Spinal cord (tissue), 10 donors: Measurements from ENCODE around the gene ANAPC15. TPM values are rescaled to one million over a fixed set of nuclear protein-coding genes. Genes with fewer than 3 reads are reported as not detected.
A peak's percentile ranks its signal among the peaks of the same experiment; 100 is the strongest.

ENCODE experiments used
- DNase-seq, 6 donors: peaks; one replicate each; pipeline versions ENCODE4 v3.0.0 to v3.0.0-alpha.2; 2013 to 2015; ENCODE audit warnings: low spot score in 6 of 6, low read depth in 4 of 6
- H3K27ac ChIP-seq: one replicate; pipeline ENCODE4 v1.5.1; 2013; ENCODE audit warnings: low read depth, low read length, control low read depth
- H3K27me3 ChIP-seq: one replicate; pipeline ENCODE4 v1.6.1; 2013; ENCODE audit warnings: low read length; ENCODE audit not compliant: control insufficient read depth, insufficient read depth
- H3K36me3 ChIP-seq: one replicate; pipeline ENCODE4 v1.6.1; 2013; ENCODE audit warnings: low read length; ENCODE audit not compliant: control insufficient read depth, insufficient read depth
- H3K4me1 ChIP-seq: one replicate; pipeline ENCODE4 v1.6.1; 2013; ENCODE audit warnings: low read length; ENCODE audit not compliant: control insufficient read depth, insufficient read depth
- H3K4me3 ChIP-seq: one replicate; pipeline ENCODE4 v1.5.1; 2013; ENCODE audit warnings: low read depth, low read length, control low read depth
- H3K9me3 ChIP-seq: one replicate; pipeline ENCODE4 v1.6.1; 2013; ENCODE audit warnings: low read length; ENCODE audit not compliant: control insufficient read depth, insufficient read depth
- WGBS: methylation state at CpG from one replicate; pipeline ENCODE4 v1.1.5; 2013; ENCODE audit warnings: missing lambda C conversion rate; ENCODE audit not compliant: insufficient coverage; 5-methylcytosine and 5-hydroxymethylcytosine counted together
- polyA plus RNA-seq, 2 donors: library from polyadenylated mRNA; unstranded; fragments of 120-200 nt; gene quantifications; one replicate each; pipeline ENCODE4 v1.2.1, GENCODE V29; 2013; ENCODE audit not compliant: insufficient read length in 2 of 2
- total RNA-seq, 2 donors: library from RNA; depleted of rRNA in 1 of 2; stranded (reverse); fragments of 120-200 nt in 1 of 2; fragments of >200 nt in 1 of 2; gene quantifications; one replicate each; pipeline versions ENCODE4 v1.2.3 to v1.2.4, GENCODE V29; 2013 to 2014
- donor health status: healthy.

ANAPC15 gene
- total and polyA plus RNA-seq, 4 donors = 10.0 to 54.8 (median 46.2) TPM

- Histone ChIP-seq H3K27me3 (no peaks in the 10 kb centered on the region), H3K36me3 (no peaks in the 10 kb centered on the region), H3K4me1 (peaks cover 14% of the 10 kb centered on the region), H3K27ac (peak within 1 kb of the TSS; percentile 92), H3K4me3 (peak within 1 kb of the TSS; percentile 91), H3K9me3 (no peaks in the 10 kb centered on the region)
- DNase-seq = peak; percentile 98 to 100 (median 100)
- under 1% methylated on average over 53 of the region's 60 CpGs for WGBS
Measured at GRCh38 chr11:72080326-72081183, 31.9 kb downstream of the ANAPC15 start, which contains the start of the genes LRRC51 and NUMA1. Gene LRRC51, plus strand, starts transcription at chr11:72080850. Its CDS starts 8,234 bp downstream, at chr11:72089084. Gene NUMA1, minus strand, starts transcription at chr11:72080542. Its CDS starts 44,599 bp downstream, at chr11:72035943.

GRCh38 chr11:72079819-72080325 lies 32.6 kb downstream of the ANAPC15 start:
- DNase-seq = no peak
- Histone ChIP-seq H3K27ac (peak overlapping the region; percentile 92), H3K9me3 (no peaks in the 10 kb centered on the region), H3K4me3 (peak overlapping the region; percentile 91), H3K36me3 (no peaks in the 10 kb centered on the region), H3K4me1 (peaks cover 14% of the 10 kb centered on the region), H3K27me3 (no peaks in the 10 kb centered on the region)
- 0% methylated on average over 5 of the region's 16 CpGs for WGBS

- no peaks in the 10 kb centered on the region for H3K9me3 ChIP-seq
- WGBS = 100% methylated on average over 1 of the region's 6 CpGs
- no peak overlapping the region for H3K4me3 ChIP-seq
- no peaks in the 10 kb centered on the region for H3K36me3 ChIP-seq
- no peak for DNase-seq
- H3K27me3 ChIP-seq = no peaks in the 10 kb centered on the region
- no peak overlapping the region for H3K27ac ChIP-seq
- peaks cover 14% of the 10 kb centered on the region for H3K4me1 ChIP-seq
Measured at GRCh38 chr11:72078477-72078876, 34.0 kb downstream of the ANAPC15 start.

- Histone ChIP-seq H3K4me1 (peaks cover 14% of the 10 kb centered on the region), H3K27ac (no peak overlapping the region), H3K4me3 (no peak overlapping the region), H3K27me3 (no peaks in the 10 kb centered on the region), H3K36me3 (no peaks in the 10 kb centered on the region), H3K9me3 (no peaks in the 10 kb centered on the region)
- DNase-seq = no peak
- 83% methylated on average over 2 of the region's 4 CpGs for WGBS
Measured at GRCh38 chr11:72075756-72076155, 36.7 kb downstream of the ANAPC15 start.

GRCh38 chr11:72075109-72075508 lies 37.4 kb downstream of the ANAPC15 start:
- peaks cover 17% of the 10 kb centered on the region for H3K4me1 ChIP-seq
- H3K4me3 ChIP-seq = no peak overlapping the region
- no peaks in the 10 kb centered on the region for H3K36me3 ChIP-seq
- no peaks in the 10 kb centered on the region for H3K9me3 ChIP-seq
- 50% methylated on average over 1 of the region's 1 CpG for WGBS
- H3K27me3 ChIP-seq = no peaks in the 10 kb centered on the region
- no peak overlapping the region for H3K27ac ChIP-seq
- DNase-seq = peak in 1 of 6 donors; percentile 53

- Histone ChIP-seq H3K9me3 (no peaks in the 10 kb centered on the region), H3K36me3 (peaks cover 3% of the 10 kb centered on the region), H3K27ac (peak overlapping the region; percentile 29), H3K4me3 (no peak overlapping the region), H3K4me1 (peaks cover 9% of the 10 kb centered on the region), H3K27me3 (no peaks in the 10 kb centered on the region)
- WGBS = 53% methylated on average over 3 of the region's 3 CpGs
- DNase-seq = no peak
Measured at GRCh38 chr11:72072348-72072747, 40.1 kb downstream of the ANAPC15 start.

- Histone ChIP-seq H3K27ac (peak overlapping the region; percentile 54), H3K4me3 (no peak overlapping the region), H3K4me1 (peaks cover 9% of the 10 kb centered on the region), H3K27me3 (no peaks in the 10 kb centered on the region), H3K9me3 (no peaks in the 10 kb centered on the region), H3K36me3 (peaks cover 3% of the 10 kb centered on the region)
- no peak for DNase-seq
- WGBS = 100% methylated on average over 1 of the region's 7 CpGs
Measured at GRCh38 chr11:72070491-72070890, 42.0 kb downstream of the ANAPC15 start.

- Histone ChIP-seq H3K36me3 (peaks cover 3% of the 10 kb centered on the region), H3K4me3 (no peak overlapping the region), H3K27me3 (no peaks in the 10 kb centered on the region), H3K9me3 (no peaks in the 10 kb centered on the region), H3K27ac (peak overlapping the region; percentile 54), H3K4me1 (peaks cover 9% of the 10 kb centered on the region)
- 50% methylated on average over 1 of the region's 2 CpGs for WGBS
- DNase-seq = no peak
Measured at GRCh38 chr11:72069787-72070251, 42.7 kb downstream of the ANAPC15 start.

GRCh38 chr11:72069200-72069599 lies 43.3 kb downstream of the ANAPC15 start:
- Histone ChIP-seq H3K4me1 (peaks cover 9% of the 10 kb centered on the region), H3K36me3 (peaks cover 3% of the 10 kb centered on the region), H3K27me3 (no peaks in the 10 kb centered on the region), H3K9me3 (no peaks in the 10 kb centered on the region), H3K27ac (peak overlapping the region; percentile 54), H3K4me3 (no peak overlapping the region)
- DNase-seq = no peak

- Histone ChIP-seq H3K36me3 (peaks cover 3% of the 10 kb centered on the region), H3K27ac (no peak overlapping the region), H3K4me1 (peaks cover 8% of the 10 kb centered on the region), H3K9me3 (no peaks in the 10 kb centered on the region), H3K4me3 (no peak overlapping the region), H3K27me3 (no peaks in the 10 kb centered on the region)
- no peak for DNase-seq
Measured at GRCh38 chr11:72067676-72068075, 44.8 kb downstream of the ANAPC15 start.
